Left cardiac atrium (tissue), 4 donors: Measurements from ENCODE around the gene TRIM8. TPM values are rescaled to one million over a fixed set of nuclear protein-coding genes. Genes with fewer than 3 reads are reported as not detected.
"Not testable (repeated sequence)": the region's sequence is repeated elsewhere in the genome, so short reads cannot be mapped to it uniquely, and the experiment has no call there.

Source experiments
- ATAC-seq, 2 donors: fragments of 200-7000 bp; cut with Tn5 transposase; one replicate each; pipeline ENCODE4 v1.9.1; 2020; ENCODE audit warnings: mild to moderate bottlenecking in 2 of 2, moderate library complexity in 2 of 2
- DNase-seq: peaks from one replicate; pipeline ENCODE4 v3.0.0-alpha.2; 2020
- intact Hi-C, 2 donors: fragments of 100-400 bp; cut with DNase I; formaldehyde crosslinking; loops; one replicate each; pipeline versions ENCODE4 v1.14.1 to v1.15.1; 2022 to 2023
- total RNA-seq, 2 donors: library from RNA; stranded (reverse); fragmentation: NEBNext Ultra II Directional; extraction: Animal tissue kit (Norgen Biotek cat#: 25700); gene quantifications; one replicate each; pipeline ENCODE4 v1.2.1, GENCODE V29; 2021
- donor health status: DM: no; HTN: yes; CAD: no.
- donor health status: DM: no; HTN: yes; CAD: no; lungs with severe emphysema.
- donor health status: DM: yes; HTN: yes; CAD: no.
- donor health status: Dilated cardiomyopathy.

The TRIM8 gene
- total RNA-seq, 2 donors from 2014 or later, result 104 to 108 TPM

DNA sequence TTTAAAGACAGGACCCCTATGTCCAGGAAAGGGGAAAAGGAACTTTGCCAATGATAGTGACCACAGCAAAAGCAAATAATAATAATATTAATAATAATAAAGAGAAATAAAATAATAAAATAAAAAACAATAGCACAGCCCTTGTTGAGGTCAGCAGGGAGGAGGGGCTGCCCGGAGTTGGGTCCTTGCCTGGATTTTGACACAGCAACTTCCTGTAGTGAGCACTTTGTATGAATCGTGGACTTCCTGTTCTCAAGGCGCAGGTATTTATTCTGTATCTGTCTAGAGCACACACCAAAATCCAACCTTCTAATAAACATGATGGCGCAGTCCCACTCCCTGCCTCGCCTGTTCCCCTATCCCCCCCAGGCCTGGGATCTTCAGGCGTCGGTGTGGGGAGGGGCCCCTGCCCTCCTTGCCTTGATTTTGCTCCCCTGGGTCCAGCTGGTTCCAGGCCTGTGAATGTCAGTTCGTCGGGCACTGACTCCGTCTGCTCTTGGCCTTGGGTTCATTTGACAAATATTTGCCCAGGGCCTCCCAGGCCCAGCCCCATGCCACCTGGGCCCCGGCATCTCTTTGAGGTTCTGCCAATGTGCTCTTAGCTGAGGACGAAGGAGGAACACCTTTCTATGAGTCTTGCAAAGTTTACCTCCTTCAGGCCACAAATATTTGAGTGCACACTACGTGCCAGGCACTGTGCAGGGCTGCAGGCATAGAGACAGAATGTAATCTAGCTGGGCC lies 13.9 kb downstream of the TRIM8 start:
- intact Hi-C loops, result no loop called here
- no peak for ATAC-seq

DNA sequence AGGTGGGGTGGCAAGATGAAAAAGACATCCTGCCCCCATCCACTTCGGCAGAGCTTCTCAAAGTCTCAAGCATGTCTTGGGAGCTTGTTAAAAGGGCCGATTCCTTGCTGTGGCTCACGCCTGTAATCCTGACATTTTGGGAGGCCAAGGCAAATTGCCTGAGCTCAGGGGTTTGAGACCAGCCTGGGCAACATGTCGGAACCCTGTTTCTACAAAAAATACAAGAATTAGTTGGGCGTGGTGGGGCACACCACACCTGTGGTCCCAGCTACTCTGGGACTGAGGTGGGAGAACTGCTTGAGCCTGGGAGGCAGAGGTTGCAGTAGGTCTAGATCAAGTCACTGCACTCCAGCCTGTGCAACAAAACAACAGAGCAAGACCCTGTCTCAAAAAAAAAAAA lies 14.5 kb downstream of the TRIM8 start:
- intact Hi-C loops, result no loop called here

More for the DNA sequence above, 13.9 kb downstream of the TRIM8 start:
- no peak for DNase-seq

DNA sequence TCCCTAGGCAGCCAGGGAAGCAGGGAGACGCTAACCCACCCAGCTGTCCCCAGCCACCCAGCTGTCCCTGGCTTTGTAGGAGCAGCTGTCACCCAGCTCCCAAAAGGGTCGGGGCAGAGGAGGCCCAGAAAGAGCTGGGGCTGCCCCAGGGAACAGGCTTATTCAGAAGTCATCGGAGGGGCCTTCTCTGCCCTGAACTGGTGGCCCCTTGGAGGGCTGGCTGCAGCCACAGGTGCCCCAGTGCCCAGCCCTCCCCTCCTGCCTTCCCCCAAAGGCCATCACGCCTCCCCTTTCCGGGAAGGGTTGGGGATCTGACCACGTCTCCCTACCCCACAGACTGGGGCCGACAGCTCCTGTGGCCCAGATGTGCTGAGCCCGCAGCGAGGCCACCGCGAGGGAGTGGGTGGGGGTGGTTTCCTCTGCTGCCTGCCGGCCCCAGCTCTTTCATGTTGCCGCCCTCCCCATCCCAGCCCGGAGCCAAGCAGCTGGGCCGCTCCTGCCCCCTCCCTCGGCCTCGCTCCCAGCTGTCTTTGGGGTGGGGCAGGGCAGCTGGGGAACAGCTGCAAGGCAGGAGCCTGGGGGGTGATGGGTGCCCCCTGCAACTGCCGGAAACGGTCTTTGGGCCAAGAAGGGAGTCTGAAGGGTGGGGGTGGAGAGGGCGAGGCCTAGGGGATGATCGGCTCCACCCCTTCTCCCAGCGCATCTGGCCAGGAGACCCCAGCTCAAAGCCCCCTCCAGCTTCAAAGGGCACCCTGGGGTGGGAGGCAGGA lies 16.8 kb downstream of the TRIM8 start:
- intact Hi-C loops, result no loop called here
- DNase-seq (peak; percentile 71), ATAC-seq (peak; percentile 57 to 79)

More for the DNA sequence above, 14.5 kb downstream of the TRIM8 start:
- ATAC-seq (no peak), DNase-seq (no peak)

- intact Hi-C loops, result no loop called here
- DNase-seq, result no peak
- peak in 1 of 2 donors; percentile 1 for ATAC-seq
Observed at GRCh38 chr10:102661658-102662028, 17.4 kb downstream of the TRIM8 start.

- DNase-seq (no peak), ATAC-seq (no peak)
- intact Hi-C loops, result no loop called here
Observed at GRCh38 chr10:102665904-102666509, 21.7 kb downstream of the TRIM8 start.

- DNase-seq, intact Hi-C loops: not testable (repeated sequence)
Observed at GRCh38 chr10:102667411-102667810, 23.1 kb downstream of the TRIM8 start.

DNA sequence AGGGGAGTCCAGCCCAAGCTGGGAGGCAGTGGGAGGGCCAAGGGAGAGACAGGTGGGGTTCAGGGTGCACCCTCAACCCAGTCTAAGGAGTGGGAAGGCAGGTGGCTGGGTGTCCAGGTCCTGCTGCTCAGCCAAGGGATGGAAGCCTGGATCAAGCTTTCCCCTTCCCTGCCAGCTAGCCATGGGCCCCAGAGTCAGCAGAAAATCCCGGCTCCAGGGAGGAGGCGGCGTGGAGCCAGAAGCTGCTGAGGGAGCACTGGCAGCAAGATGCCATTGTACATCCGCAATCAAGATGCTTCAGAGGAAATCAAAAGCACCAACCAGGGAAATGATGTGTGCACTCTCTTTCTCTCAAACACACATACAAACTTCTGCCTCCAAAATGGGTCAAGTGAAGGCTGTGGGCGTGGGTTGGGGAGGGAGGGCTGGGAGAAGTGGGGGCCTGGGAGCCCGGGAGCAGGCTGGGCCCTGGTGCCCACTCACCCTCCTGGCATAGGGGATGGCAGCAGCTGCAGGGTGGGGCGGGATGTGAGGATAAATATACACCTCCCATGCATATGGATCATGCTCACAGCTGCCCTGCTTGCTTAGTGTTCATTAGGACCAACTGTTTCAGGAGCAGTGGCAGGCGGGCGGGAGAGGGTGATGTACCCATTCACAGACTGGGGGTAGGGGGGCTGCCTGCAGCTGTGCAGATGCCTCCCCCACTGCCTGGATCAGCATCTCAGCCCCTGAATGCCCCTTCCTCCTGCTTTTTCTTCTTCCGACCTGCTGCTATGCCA lies 24.2 kb downstream of the TRIM8 start:
- intact Hi-C loops, result no loop called here
- no peak for ATAC-seq
- DNase-seq, result no peak

More at GRCh38 chr10:102667411-102667810, 23.1 kb downstream of the TRIM8 start:
- ATAC-seq, result not testable (repeated sequence)

DNA sequence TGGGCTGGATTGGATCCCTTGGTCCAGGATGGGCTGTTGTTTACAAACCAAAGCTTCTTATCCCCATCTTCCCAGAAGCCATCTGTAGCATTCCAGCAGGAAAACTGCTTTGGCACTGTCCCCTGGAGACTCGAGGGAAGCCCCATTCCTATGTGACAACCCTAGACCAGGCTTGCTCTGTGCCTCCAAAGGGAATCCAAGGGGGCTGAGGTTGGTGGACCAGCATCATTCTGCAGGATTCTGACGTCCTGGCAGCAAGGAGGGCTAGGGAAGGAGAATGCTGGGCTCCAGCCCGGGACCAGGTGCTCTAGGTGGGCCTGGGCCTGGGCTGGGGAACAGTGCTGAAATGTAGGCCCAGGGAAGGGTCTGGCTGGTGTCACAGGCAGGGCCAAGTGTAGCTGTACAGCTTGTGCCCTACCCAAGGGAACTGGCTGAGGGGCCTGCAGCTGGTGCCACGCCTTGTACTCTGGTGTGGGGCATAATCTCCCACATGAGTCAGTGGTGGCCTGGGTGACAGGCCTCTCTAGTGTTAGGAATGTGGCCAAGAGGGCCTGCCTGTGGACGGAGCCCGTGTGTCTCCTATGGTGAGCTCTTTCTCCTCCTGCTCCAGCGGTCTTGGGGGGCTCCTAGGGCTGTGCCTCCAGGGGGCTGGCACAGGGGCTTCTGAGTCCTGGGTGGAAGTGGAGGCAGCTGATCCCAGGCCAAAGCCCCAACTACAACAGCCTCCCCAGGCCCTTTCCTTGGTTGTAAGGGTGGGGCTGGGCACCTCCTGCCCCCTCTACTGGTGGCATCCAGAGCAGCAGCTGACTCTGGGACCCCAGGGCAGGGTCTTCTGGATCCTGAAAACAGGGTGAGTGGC lies 25.2 kb downstream of the TRIM8 start:
- peak; percentile 68 for DNase-seq
- intact Hi-C loops, result no loop called here

GRCh38 chr10:102670065-102670670 lies 25.9 kb downstream of the TRIM8 start:
- DNase-seq (no peak), ATAC-seq (no peak)
- intact Hi-C loops, result no loop called here

More for the DNA sequence above, 25.2 kb downstream of the TRIM8 start:
- ATAC-seq, result peak; percentile 65 to 81

DNA sequence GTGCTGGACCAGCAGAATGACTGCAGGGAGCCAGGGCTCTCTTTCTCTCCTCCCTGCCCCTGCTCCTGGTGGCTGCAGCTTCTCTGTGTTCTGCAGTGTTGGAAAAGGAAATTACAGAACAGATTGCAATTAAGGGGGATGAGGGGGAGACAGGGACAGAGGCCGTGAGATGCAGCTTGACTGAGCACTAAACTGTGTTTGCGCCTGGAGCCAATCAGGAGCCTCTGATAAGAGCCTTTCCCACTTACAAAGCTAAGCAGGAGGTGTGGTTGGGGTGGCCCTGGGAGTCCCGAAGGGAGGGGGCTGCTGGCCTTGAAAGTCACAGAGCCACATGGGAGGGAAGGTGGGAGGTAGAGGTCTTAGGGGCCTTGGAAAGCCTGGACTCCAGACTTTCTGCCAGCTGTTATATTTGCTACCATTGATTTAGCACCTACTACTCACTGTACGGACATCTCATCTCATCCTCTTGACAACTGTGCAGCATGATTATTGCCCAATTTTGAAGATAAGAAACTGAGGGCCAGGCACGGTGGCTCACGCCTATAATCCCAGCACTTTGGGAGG lies 26.7 kb downstream of the TRIM8 start:
- DNase-seq (no peak), ATAC-seq (no peak)
- intact Hi-C loops, result no loop called here

DNA sequence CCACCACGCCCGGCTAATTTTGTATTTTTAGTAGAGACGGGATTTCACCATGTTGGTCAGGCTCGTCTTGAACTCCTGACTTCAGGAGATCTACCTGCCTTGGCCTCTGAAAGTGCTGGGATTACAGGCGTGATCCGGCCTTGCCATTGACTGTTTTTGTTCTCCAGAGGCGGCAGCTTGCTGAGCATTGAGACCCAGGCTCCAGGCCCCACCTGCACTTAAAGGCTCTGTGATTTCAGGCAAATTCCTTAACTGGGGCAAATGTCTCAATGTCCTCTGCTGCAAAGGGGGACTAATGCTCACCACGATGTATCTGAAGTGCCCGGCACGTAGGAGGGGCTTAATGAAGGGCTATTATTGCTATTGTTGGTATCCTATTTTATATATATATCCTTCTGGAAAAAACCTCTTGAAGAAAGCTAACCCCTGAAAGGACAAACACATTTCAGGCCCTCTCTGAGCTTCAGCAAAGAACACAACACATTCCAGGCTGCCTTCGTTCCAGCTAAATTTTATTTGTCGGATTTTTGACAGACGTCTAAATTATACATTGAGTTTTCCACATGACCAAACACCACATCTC lies 29.0 kb downstream of the TRIM8 start:
- ATAC-seq (no peak), DNase-seq (no peak)
- intact Hi-C loops, result no loop called here

- intact Hi-C loops, result no loop called here
- ATAC-seq (peak; percentile 69 to 73), DNase-seq (peak; percentile 72)
Observed at GRCh38 chr10:102673819-102674511, 29.7 kb downstream of the TRIM8 start.

- DNase-seq (no peak), ATAC-seq (peak in 1 of 2 donors; percentile 14)
- intact Hi-C loops, result no loop called here
Observed at GRCh38 chr10:102674566-102674965, 30.3 kb downstream of the TRIM8 start.

- DNase-seq, result no peak
- no peak for ATAC-seq
- intact Hi-C loops, result no loop called here
Observed at GRCh38 chr10:102675011-102675665, 30.9 kb downstream of the TRIM8 start.

GRCh38 chr10:102675666-102676533 lies 31.6 kb downstream of the TRIM8 start:
- DNase-seq (no peak), ATAC-seq (peak in 1 of 2 donors; percentile 15)
- intact Hi-C loops, result no loop called here
